CD1c-positive myeloid dendritic cell (primary cell): ENCODE data around the gene RSPH1.

Source experiments
- DNase-seq: peaks from one replicate; pipeline ENCODE4 v3.0.0-alpha.2; 2016; ENCODE audit errors: extremely low spot score

Gene RSPH1

DNA sequence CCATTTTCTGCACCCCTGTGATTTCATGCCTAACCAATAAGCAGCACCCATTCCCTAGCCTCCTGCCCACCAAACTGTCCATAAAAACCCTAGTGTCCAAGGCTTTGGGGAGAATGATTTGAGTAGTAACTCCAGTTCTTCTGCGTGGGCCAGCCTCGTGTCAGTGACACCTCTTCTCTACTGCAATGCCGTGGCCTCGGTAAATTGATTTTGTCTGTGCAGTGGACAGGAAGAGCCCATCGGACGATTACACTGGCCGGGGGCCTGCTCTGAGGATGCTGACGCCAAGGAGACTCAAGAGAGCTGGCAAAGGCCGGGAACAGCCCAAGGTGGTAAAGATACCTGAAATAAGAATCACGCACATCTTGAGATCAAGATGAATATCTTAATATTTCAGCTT, 29.3 kb downstream of the RSPH1 start:
- no peak for DNase-seq

DNA sequence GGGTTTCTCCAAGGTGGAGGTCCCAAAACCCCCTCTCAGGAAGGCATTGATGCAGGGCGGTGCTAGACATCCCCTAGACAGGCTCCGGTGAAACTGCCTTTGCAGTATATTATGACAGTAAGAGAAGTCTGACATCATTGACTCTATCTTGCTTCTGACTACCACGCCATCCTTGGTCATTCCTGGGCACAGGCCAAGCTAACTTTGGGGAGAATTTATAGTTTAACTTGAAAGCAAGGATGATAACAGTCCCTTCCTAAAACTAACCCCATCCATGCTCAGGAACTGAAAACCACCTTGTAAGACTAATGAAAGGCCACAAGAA, 30.3 kb downstream of the RSPH1 start:
- no peak for DNase-seq

DNA sequence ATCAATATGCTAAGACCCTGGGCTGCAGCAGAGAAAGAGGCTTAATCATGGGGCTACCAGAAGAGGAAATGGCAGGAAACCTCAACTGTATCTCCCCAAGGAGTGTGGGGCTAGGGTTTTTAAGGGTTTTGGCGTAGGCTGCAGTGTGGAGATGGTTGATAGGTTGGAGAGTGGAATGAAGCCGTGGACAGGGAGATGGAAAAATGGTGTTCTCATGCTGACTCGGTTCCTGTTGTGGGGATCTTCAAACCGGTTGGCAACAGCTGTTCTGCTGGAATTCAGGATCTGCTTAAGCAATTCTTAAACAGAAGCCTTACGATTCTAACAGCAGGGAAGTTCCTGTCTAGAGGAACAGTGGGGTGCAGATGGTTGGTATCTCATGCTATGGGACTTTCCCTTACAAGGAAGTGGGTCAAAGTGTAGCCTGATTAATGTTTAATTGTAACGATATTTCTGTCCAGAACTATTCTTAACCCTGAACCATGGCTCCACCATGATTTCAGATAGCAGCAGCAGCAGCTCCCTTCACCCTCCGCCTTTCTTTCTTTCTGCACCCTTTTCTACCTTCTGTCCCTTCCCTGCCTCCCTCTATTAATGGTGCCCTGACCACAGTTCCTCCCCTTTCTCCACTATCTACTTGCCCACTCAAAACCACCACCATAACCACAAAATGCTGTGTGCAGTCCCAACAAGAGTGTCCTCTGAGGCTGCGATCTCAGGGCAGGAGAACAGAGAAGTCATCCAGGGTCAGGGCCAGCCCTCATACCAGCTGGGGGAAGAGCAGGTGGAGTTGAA, 30.8 kb downstream of the RSPH1 start:
- DNase-seq: peak; percentile 82

DNA sequence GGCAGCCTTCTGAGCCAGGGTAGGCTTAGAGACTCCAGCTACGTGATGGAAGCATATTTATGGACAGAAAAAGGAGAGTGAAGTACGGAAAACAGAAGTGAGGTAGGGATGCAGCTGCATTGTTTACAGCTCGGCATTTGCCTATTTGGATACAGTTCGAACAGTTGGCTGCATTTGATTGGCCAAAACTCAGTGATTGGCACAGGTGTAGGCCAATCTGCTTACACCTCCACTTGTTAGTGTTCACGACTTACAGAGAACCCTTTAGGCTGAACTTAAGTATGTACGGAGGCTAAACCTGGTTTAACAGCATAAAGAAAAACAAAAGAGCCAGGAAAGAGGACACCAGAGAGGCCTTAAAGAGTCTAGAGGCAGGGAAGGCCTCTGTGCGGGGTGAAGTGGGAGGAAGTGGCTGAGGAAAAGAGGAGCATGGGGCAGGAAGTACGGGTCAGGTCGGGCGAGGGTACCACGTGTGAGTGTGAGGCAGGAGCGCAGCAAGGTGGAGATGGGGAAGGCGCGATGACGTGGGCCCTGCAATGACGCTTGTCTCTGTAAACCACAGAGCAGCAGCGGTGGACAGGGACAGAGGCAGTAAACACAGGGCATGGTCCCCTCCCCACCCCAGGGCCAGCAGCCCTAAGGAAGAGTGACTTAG, 32.0 kb downstream of the RSPH1 start:
- DNase-seq: peak; percentile 64

DNA sequence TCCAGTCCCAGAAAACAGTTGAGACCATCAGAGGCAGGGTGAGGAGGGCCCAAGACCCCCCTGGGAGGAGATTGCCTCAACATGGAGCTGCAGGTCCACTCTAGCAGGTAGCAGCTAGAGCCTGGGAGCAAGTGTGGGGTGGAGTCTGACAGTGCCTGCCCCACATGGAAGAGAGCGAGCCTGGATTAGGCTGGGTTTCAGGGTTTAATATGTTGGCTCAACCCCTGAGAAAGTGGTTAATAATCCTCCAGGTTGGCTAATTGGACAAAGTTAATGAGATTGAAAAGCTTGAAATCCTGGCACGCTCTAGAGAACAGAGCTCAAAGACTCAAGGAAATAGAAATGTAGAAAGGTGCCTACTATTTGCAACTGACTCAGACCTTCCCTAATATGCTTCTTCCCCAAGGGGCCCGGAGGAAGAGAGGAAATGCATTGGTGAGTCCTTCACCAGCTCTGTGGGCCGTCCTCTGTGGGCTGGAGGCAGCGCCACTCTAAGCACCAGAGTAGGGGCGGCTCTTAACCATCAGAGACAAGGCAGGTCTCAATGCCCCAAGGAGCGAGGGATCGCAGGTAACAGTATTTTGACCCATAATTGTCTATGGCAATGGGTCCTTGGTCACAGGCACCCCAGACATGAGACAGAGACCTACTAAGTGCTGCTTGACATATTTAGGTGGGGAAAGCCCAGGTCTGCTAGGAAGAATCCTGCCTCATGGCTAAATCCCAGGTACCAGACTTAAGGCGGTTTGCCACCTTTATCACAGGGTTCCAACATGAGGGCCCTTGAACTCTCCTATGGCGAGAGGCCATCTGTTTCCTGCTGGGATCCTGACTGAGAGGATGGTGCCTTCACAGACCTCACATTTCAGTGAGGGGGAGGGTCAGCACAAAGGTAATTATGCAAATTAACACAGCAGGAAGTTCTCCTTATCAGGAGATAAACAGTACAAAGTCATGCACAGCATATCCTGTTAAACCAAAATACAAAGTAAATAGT, 33.8 kb downstream of the RSPH1 start:
- DNase-seq: peak; percentile 43

DNA sequence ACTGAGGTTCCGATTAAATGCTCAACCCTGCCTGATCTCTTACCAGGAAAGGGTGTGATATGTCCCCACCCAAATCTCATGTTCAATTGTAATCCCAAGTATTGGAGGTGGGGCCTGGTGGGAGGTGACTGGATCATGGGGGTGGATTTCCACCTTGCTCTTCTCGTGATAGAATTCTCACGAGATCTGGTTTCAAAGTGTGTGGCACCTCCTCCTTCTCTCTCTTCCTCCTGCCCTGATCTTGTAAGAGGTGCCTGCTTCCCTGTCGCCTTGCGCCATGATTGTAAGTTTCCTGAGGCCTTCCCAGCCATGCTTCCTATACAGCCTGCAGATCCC, 34.9 kb downstream of the RSPH1 start:
- DNase-seq: no peak

DNA sequence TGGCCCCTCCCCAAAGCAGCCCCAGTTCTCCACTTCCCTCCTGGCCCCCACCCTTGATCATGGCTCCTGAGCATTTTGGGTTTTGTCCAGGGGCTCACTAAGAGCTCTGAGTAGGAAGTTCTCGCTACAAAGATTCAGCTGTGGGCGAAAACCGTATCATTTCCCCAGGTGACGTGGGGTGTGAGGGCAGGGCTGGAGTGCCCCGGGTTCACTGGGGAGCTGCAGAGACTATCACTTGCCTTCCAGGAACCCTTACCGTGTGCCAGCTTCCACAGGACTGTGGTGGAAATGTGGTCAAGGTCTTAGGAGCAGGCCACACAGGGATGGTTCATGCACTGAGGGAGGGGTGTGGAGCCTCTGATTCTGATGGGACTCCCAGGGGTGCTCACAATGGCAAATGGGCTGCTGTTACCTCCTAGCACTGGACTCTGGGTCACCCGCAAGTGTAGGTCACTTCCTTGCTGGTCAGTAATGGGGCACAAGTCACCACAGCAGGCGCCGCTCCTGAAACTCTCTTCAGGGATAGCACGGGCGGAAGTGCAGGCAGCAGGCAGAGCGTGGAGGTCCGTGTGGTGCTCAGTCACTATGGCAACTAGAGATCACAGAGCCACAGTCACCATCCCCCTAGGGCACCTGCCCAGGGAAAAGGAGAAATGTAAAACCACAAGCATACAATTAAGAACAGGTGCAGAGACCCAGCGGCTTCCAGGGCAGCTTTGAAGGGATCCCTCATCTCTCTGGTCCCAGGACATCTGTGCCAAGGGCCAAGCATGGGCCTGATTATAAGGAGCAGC, 35.4 kb downstream of the RSPH1 start:
- DNase-seq: peak; percentile 59

DNA sequence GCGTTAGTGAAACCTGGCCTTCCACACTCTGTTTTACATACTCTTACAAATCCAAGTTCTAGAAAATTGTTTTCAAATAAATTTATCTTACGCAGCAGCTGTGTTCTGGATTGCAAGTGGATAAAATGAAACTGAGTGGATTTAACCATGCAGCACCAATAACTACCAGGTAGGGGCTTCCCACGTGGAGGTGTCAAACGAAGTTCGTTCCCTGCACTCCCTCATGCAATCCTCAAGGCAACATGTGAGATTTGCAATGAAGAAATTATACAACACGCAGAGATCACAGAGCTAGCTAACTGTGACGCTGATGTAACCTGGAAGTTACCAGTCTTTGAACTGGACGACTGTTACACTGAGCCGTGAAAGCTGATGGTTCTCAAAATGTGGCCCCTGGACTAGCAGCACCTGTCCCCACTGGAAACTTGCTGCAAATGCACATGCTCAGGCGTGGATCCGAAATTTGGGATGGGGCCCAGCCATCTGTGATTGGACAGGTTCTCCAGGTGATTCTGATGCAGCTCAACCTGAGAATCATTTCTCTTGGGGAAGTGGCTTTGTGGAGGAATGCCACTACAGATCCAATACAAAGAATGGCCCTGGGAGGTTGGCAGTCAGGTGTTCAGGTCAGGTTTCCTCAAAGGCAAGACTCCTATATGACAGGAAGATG, 36.3 kb downstream of the RSPH1 start:
- no peak for DNase-seq

DNA sequence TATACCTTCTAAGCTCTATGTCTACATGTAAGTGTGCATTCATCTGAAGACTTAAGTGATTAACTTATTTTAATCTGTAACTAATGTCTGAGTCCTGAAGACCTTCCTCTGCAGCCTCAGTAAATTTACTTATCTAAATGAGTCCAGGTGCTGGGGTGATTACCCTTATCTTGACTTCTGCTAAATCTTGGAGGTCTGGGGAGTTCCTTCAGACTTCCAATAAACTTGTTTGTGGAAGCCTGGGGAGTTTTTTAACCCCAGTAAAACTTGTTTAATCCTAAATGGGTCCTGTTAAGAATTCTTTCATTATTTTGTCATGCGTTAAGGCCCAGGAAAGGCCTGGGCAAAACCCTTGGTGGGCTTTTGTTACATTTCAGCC, 37.0 kb downstream of the RSPH1 start:
- no peak for DNase-seq

DNA sequence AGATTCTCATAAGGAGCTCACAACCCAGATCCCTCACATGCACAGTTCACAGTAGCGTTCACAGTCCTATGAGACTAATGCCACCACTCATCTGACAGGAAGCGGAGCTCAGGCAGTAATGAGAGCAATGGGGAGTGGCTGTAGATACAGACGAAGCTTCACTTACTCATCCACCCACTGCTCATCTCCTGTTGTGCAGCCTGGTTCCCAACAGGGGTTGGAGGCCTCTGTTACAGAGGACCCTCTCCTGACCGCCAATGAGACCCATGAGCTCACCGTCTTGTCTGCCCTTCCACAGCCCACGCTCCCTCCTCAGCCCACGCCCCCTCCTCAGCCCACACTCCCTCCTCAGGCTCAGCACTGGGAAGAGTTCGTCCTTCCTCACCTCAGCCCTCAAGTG, 39.6 kb downstream of the RSPH1 start:
- DNase-seq: peak; percentile 62

DNA sequence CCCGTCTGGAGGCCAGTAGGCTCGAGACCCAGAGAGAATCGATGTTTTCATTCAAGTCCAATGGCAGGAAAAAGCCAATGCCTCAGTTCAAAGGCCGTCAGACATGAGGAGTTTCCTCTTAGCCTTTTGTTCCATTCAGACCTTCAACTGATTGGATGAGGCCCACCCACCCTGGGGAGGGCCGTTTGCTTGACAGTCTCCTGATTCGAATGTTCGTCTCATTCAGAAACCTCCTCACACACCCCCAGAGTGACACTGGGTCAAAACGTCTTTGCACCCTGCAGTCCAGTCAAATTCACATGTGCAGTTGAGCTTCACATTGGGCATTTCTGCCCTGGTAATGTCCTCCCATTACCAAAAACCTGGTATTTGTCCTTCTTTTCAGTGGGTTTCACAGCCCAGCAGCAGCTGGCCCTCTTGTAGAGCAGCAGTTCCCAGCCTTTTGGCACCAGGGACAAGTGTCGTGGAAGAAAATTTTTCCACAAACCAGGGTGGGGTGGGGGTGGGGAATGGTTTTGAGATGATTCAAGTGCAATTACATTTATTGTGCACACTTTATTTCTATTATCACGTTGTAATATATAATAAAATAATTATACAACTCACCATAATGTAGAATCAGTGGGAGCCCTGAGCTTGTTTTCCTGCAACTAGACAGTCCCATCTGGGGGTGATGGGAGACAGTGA, 40.1 kb downstream of the RSPH1 start:
- no peak for DNase-seq

DNA sequence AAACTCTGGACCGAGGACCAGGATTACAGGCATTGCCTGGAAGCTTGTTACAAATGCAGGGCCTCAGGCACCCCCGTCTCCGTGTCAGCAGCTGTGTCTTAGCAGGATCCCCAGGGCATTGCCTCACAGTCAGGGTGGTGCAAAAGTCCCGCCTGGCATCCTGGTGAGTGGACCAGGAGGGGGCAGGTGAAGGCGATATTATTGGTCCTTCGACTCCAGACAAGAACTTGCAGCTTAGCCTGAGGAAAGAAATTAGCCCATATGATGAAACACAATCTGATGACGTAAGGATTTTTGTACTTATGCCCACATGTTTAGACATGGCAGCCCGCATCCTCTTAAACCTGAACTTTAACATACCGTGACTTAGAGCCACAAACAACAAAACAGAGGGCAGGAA, 40.8 kb downstream of the RSPH1 start:
- no peak for DNase-seq

DNA sequence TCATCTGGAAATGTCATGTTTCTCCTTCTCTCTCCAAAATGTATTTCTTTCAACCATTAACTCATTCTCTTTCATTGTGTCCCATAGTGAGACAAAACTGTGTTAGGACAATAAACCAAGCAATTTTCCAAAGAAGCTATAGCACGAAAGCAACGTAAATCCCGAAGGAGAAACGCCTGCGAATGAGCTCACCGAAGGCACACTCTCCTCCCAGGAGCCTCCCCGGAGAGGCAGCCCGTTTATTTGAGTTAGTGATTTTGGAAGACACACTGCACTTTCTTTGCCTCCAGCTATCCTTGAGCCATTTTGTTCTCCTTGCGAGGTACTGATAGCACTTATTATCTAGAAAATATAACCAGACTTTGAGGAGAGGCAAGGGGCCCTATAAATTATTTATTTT, 41.2 kb downstream of the RSPH1 start:
- no peak for DNase-seq

DNA sequence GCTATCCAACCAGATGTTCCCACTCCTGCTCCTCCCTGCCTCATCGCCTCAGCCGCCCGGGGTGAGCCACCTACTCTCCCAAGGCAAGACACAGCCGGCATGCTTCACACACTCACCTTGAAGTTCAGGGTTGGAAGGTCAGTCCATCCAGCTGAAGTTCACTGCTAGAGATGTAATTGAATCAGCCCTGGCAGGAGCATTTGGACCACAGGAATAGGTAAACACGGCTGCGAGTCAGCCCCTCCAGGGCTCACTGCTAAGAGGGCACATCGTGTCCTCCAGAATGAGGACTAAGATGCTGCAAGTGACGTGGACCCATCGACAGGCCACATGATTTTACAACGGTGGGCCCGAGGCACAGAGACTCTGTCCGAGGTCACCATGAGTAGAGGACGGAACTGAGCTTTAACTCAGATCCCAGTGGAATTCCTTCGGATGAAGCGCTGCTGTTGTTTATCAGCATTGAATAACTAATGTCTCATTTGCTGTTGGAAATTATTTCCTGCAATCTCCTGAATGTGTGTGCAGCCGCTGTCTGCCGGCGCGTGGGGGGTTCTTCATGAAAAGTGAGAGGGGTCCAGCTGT, 41.9 kb downstream of the RSPH1 start:
- no peak for DNase-seq

DNA sequence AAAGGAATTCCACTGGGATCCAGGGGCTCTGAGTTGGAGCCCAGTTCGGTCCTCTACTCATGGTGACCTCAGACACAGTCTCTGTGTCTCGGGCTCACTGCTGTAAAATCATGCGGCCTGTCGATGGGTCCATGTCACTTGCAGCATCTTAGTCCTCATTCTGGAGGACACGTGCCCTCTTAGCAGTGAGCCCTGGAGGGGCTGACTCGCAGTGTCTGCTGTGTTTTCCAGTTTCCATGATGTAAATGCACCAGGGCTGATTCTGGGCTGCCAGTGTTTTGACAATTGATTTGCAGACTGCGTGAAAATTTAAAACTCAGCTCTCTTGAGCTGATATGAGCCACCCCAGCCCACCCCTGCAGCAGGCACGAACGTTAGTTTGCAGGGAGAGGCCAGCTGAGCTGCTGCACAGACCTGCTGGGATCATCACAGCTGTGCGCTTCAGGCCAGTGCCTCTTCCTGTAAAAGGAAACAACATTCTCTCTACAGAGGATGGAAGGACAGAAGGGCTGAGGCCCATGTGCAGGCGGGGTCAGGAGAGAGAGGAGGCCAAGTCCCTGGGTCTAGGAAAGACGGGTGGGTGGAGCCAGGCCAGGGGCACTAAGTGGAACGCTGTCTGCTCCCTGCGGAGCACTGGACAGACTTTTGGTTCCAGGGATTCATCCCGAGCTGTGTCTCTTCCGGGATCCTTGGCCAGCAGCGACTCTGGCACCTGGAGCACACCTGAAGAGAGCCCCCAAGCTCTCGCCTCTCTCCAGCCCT, 42.6 kb downstream of the RSPH1 start:
- DNase-seq: no peak

DNA sequence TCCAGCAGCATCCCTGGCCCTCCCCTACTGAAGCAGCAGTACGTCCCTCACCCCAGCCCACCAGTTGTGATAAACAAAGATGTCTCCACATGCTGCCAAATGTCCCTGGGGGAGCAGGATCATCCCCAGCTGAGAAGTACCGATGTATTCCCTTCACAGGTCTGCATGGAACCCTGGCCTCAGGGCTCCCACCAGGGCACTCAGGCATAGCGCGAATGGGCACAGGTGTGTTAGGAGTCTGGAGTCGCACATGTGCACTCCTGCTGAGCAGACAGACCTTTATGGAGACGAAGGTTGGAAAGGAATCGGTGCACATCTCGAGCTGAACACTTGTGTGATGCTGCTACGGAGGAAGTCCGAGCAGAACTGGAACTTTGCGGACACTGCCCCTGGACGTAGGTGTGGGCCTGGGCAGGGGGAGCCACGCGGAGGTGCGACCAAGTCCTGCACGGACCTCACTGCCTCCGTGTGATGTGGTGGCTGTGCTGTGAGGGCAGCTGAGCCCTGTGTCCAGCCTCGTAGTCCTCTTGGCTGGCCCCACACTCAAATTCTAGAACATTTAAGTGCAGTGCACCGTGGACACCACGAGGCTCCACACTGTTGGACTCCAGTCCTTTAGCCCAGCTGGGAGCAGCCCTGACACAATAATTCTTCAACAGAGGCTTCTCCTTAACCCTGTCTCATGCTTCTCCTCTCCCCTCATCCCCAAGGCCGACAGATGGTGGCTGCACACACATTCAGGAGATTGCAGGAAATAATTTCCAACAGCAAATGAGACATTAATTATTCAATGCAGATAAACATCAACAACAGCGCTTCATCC, 43.4 kb downstream of the RSPH1 start:
- no peak for DNase-seq

DNA sequence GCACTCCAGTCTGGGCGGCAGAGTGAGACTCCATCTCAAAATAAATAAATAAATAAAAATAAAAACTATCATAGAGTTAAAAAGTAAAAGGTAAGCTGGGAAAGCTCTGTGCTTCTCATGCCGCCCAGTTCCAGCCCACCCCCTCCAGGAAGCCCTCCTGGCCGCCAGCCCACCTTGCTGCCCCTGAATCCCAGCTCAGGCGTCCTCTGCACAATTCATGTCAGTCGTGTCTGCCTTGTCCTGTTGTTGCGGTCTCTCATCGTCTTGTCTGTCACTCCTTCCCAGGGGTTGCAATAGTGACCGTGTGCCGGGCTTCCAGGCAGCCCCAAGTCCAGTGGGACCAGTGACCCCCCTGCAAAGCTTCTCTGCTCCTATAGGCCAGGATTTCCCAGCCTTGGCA, 44.1 kb downstream of the RSPH1 start:
- DNase-seq: no peak

DNA sequence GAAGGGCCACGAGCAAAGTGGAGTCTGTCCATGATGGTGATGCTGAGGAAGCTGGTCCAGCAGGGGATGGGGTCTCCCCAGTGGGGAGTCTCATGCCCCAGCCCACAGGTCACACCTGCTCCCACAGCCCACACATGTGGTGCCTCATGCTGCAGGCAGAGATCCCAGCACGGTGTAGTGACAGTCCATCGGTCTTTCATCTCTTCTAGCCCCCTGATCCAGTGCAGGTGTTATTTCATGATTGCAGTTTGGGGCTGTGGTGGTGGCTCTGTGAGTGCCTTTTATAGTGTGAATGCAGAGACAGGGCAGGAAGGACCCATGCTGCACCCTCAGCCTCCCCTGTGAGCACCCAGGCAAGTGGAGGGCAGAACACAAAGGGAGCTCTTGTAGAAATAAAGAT, 47.3 kb downstream of the RSPH1 start:
- no peak for DNase-seq

DNA sequence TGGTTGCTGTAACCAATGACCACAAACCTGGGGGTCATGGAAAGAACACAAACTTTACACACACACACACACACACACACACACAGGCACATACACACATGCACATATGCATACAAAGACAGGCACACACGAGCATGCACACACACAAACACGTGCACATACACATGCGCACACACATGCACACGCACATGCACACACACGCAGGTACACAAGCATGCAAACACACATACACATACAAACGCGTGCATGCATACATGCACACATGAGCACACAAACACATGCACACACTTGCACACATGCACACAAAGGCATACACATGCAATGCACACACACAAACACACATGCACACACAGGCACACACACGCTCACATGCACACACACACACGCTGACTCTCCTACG, 48.3 kb downstream of the RSPH1 start:
- DNase-seq: no peak
